RCC 7860 (cell line): Measurements from ENCODE around the gene GPHB5.
"Not testable (repeated sequence)": the region's sequence is repeated elsewhere in the genome, so short reads cannot be mapped to it uniquely, and the experiment has no call there.

Experiments used
- DNase-seq: peaks from one replicate; pipeline ENCODE4 v3.0.0-alpha.2; 2015; ENCODE audit warnings: low spot score
- FAIRE-seq: peaks from 2 replicates; lab custom pipeline; 2012; peaks lifted over from hg19 to GRCh38; lab: Jason Lieb, UNC

Gene GPHB5

GRCh38 chr14:63296060-63296563 lies 22.6 kb downstream of the GPHB5 start:
- no peak for FAIRE-seq
- no peak for DNase-seq

GRCh38 chr14:63295231-63295685 lies 23.5 kb downstream of the GPHB5 start:
- FAIRE-seq = no peak
- DNase-seq = no peak

- no peak for DNase-seq
- no peak for FAIRE-seq
Measured at GRCh38 chr14:63292805-63293204, 25.9 kb downstream of the GPHB5 start.

GRCh38 chr14:63290741-63291430 lies 27.8 kb downstream of the GPHB5 start:
- DNase-seq (no peak), FAIRE-seq (no peak)

GRCh38 chr14:63288853-63289252 lies 29.9 kb downstream of the GPHB5 start:
- no peak for DNase-seq
- FAIRE-seq = no peak

GRCh38 chr14:63287666-63288483 lies 30.9 kb downstream of the GPHB5 start:
- DNase-seq (no peak), FAIRE-seq (no peak)

GRCh38 chr14:63286071-63286470 lies 32.7 kb downstream of the GPHB5 start:
- no peak for FAIRE-seq
- no peak for DNase-seq

GRCh38 chr14:63283884-63284248 lies 34.9 kb downstream of the GPHB5 start:
- no peak for FAIRE-seq
- DNase-seq = no peak

GRCh38 chr14:63282997-63283883 lies 35.5 kb downstream of the GPHB5 start:
- no peak for FAIRE-seq
- no peak for DNase-seq

- DNase-seq, FAIRE-seq: not testable (repeated sequence)
Measured at GRCh38 chr14:63279933-63280332, 38.8 kb downstream of the GPHB5 start.

GRCh38 chr14:63277591-63278183 lies 41.0 kb downstream of the GPHB5 start:
- DNase-seq (no peak), FAIRE-seq (no peak)

- FAIRE-seq = no peak
- peak; percentile 31 for DNase-seq
Measured at GRCh38 chr14:63276492-63277342, 42.0 kb downstream of the GPHB5 start.

- FAIRE-seq (no peak), DNase-seq (no peak)
Measured at GRCh38 chr14:63276016-63276415, 42.7 kb downstream of the GPHB5 start.

GRCh38 chr14:63275611-63276010 lies 43.1 kb downstream of the GPHB5 start:
- FAIRE-seq (no peak), DNase-seq (no peak)

- no peak for FAIRE-seq
- no peak for DNase-seq
Measured at GRCh38 chr14:63273717-63274655, 44.7 kb downstream of the GPHB5 start.

GRCh38 chr14:63273129-63273528 lies 45.6 kb downstream of the GPHB5 start:
- DNase-seq (no peak), FAIRE-seq (no peak)

GRCh38 chr14:63269561-63270225 lies 49.0 kb downstream of the GPHB5 start:
- DNase-seq = no peak
- no peak for FAIRE-seq

GRCh38 chr14:63268771-63269170 lies 50.0 kb downstream of the GPHB5 start:
- DNase-seq (no peak), FAIRE-seq (no peak)
